ENCODE data around the gene CDX2.

CDX2 gene

GRCh38 chr13:27973961-27974662 is 5.0 kb upstream of the CDX2 start:
- no peak overlapping the region for H3K4me3 ChIP-seq (replicated peaks; ENCODE audit: low read depth, low read length)
- no peak for TF ChIP-seq CTCF (IDR thresholded peaks at IDR 0.05; ENCODE audit: low read length, missing control alignments)
- no peak for DNase-seq (ENCODE audit: low read depth)

- no peak for TF ChIP-seq CTCF (IDR thresholded peaks at IDR 0.05; ENCODE audit: low read length, missing control alignments)
- no peak overlapping the region for H3K4me3 ChIP-seq (replicated peaks; ENCODE audit: low read depth, low read length)
- DNase-seq (ENCODE audit: low read depth): no peak
These were observed 4.2 kb upstream of the CDX2 start for GRCh38 chr13:27973291-27973690.

GRCh38 chr13:27972478-27972820 is 3.3 kb upstream of the CDX2 start:
- TF ChIP-seq CTCF (IDR thresholded peaks at IDR 0.05; ENCODE audit: low read length, missing control alignments): no peak
- H3K4me3 ChIP-seq (replicated peaks; ENCODE audit: low read depth, low read length): no peak overlapping the region
- DNase-seq (ENCODE audit: low read depth): no peak

- DNase-seq (ENCODE audit: low read depth): no peak
- no peak overlapping the region for H3K4me3 ChIP-seq (replicated peaks; ENCODE audit: low read depth, low read length)
- no peak for TF ChIP-seq CTCF (IDR thresholded peaks at IDR 0.05; ENCODE audit: low read length, missing control alignments)
These were observed 2.8 kb upstream of the CDX2 start for GRCh38 chr13:27971776-27972477.

GRCh38 chr13:27971236-27971645 is 2.1 kb upstream of the CDX2 start:
- no peak overlapping the region for H3K4me3 ChIP-seq (replicated peaks; ENCODE audit: low read depth, low read length)
- TF ChIP-seq CTCF (IDR thresholded peaks at IDR 0.05; ENCODE audit: low read length, missing control alignments): no peak
- DNase-seq (ENCODE audit: low read depth): no peak

- no peak for DNase-seq (ENCODE audit: low read depth)
- TF ChIP-seq CTCF (IDR thresholded peaks at IDR 0.05; ENCODE audit: low read length, missing control alignments): no peak
- H3K4me3 ChIP-seq (replicated peaks; ENCODE audit: low read depth, low read length): no peak overlapping the region
These were observed 1.5 kb upstream of the CDX2 start for GRCh38 chr13:27970382-27971235.
